Stimulated activated CD8-positive, alpha-beta memory T cell treated with anti-CD3 and anti-CD28 coated beads, Interleukin-15, amount 100 ng/mL, for 4 hours (primary cell): ENCODE measurements around the gene GMIP.

ENCODE experiments used
- DNase-seq, 2 donors: peaks; one replicate each; pipeline ENCODE4 v3.0.0-alpha.2; 2020; ENCODE audit warnings: low read depth in 2 of 2

GMIP gene

GRCh38 chr19:19661141-19661674 is 17.8 kb upstream of the GMIP start:
- no peak for DNase-seq

GRCh38 chr19:19659646-19660245 is 16.3 kb upstream of the GMIP start:
- DNase-seq: no peak

- no peak for DNase-seq
Observed at GRCh38 chr19:19657397-19657783, 13.9 kb upstream of the GMIP start.

GRCh38 chr19:19656451-19657396 is 13.3 kb upstream of the GMIP start:
- DNase-seq: no peak

GRCh38 chr19:19655641-19656343 is 12.3 kb upstream of the GMIP start:
- DNase-seq: no peak

- no peak for DNase-seq
Observed at GRCh38 chr19:19655051-19655594, 11.7 kb upstream of the GMIP start.

- DNase-seq: no peak
Observed at GRCh38 chr19:19654441-19654840, 11.0 kb upstream of the GMIP start.

- DNase-seq: no peak
Observed at GRCh38 chr19:19653597-19654147, 10.2 kb upstream of the GMIP start.

GRCh38 chr19:19652482-19653295 is 9.2 kb upstream of the GMIP start:
- DNase-seq: no peak

- DNase-seq: no peak
Observed at GRCh38 chr19:19651076-19651475, 7.6 kb upstream of the GMIP start.

GRCh38 chr19:19650331-19650730 is 6.9 kb upstream of the GMIP start:
- DNase-seq: no peak

GRCh38 chr19:19649580-19649995 is 6.1 kb upstream of the GMIP start:
- no peak for DNase-seq

- no peak for DNase-seq
Observed at GRCh38 chr19:19649155-19649554, 5.7 kb upstream of the GMIP start.

- no peak for DNase-seq
Observed at GRCh38 chr19:19647037-19647835, 3.8 kb upstream of the GMIP start.

- DNase-seq: no peak
Observed at GRCh38 chr19:19645233-19645870, 1.9 kb upstream of the GMIP start.

- no peak for DNase-seq
Observed at GRCh38 chr19:19644054-19644388, 564 bp upstream of the GMIP start.

GRCh38 chr19:19642506-19643157 is 825 bp downstream of the GMIP start:
- DNase-seq: peak; percentile 45 to 47

GRCh38 chr19:19637523-19638251 is 5.8 kb downstream of the GMIP start:
- no peak for DNase-seq

GRCh38 chr19:19637186-19637522 is 6.3 kb downstream of the GMIP start:
- DNase-seq: no peak
